RCC 7860 (cell line): ENCODE results near the gene PBX4.

Experiments
- DNase-seq: peaks from one replicate; pipeline ENCODE4 v3.0.0-alpha.2; 2015; ENCODE audit warnings: low spot score
- FAIRE-seq: peaks from 2 replicates; lab custom pipeline; 2012; peaks lifted over from hg19 to GRCh38; lab: Jason Lieb, UNC

PBX4 gene

DNA sequence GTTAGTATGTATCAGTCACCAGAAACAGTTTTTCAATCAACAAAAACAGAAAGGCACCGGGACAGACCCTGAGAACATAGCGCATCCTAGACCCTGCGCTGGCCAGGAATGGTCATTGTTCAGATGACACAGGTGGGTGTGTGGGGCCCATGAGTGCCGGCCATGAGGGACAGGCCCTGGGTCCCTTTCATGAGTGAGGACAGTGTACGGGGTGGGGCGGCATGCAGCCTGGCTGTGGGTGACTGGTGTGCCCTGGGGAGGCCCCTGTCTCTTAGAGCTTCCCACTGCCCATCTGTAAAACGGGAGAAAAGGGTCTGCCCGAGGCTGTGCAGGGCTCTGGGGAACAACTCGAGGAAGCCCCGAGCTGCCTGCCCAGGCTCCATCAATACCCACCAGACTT, 25.8 kb downstream of the PBX4 start:
- FAIRE-seq (no peak), DNase-seq (no peak)

DNA sequence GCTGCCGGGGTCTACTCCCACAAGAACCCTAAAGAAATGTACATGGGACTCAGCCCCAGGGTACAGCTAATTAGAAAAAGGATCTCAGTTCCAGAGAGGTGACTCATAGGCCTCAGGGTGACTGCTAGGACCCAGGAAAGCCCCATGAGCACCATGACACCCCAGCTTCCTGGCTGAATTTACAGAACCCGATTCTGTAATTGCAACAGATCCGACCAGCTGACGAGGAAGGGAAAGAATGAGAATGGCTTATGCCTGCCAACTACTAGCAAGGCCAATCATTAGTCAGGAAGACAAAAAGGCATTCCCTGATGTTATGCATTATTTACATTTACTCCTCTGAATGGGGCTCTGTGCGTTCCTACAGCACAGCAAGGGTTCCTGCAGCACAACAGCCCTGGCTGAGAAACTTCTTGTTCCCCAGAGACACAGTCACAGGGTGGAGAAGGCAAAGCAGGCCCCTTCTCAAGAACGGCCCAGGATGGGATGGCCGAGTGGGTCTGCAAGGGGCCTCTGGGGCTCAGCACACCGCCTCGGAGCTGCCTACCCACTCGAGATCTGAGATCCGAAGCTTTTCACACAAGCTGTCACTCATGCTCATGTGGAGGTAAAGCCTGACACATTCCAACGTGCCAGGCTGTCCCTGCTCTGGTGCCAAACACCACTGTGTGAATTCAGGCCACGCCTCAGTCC, 27.2 kb downstream of the PBX4 start:
- FAIRE-seq (peak; percentile 14), DNase-seq (peak; percentile 74)

DNA sequence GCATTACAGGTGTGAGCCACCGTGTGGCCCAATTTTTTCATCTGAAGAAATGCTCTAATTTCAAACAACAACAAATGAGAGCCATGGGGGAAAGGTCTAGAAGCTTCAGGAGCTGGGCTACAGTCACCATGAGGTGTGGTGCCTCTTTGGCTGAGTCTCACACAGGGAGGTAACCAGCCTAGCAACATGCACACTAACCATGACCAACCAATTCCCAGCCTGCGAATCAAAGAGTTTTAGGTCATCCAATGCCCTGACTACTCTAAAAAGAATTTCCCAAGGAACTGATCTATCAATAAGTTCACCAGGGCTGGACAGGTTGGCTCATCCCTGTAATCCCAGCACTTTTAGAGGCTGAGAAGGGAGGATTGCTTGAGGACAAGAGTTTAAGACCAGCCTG, 29.9 kb downstream of the PBX4 start:
- DNase-seq (peak; percentile 37), FAIRE-seq (no peak)

DNA sequence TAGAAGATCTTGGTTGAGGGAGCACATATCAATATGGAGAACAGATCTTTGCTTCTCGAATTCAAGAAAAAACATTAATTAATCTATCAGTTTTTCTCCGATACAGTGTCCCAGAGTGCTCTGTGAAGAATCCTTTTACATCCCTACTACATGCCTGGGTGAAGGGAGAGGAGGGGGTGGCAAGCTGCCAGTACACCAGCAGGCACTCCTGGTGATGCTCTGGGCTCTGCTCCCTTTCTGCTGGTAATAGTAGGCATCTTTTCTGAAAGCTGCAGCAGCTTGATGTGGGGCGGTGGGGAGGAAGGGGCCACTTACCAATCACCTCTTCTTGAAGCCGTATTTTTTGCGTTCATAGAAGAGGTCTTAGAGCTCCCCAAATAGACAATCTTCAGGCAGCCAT, 30.7 kb downstream of the PBX4 start:
- DNase-seq (no peak), FAIRE-seq (no peak)

DNA sequence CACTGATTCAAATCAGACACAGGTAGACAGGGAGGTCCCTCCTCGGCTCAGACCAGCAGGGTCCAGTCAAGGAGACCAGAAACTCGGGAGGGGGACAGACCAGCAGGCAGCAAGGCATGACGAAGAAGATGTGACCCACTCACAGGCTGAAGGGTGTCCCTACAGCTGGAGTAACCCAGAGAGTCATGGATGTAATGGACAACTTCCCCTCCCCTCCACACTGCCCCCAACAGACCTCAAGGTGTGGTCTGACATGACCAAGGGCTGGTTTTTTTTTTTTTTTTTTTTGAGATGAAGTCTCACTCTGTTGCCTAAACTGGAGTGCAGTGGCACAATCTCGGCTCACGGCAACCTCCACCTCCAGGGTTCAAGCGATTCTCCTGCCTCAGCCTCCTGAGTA, 34.1 kb downstream of the PBX4 start:
- no peak for FAIRE-seq
- DNase-seq: no peak

DNA sequence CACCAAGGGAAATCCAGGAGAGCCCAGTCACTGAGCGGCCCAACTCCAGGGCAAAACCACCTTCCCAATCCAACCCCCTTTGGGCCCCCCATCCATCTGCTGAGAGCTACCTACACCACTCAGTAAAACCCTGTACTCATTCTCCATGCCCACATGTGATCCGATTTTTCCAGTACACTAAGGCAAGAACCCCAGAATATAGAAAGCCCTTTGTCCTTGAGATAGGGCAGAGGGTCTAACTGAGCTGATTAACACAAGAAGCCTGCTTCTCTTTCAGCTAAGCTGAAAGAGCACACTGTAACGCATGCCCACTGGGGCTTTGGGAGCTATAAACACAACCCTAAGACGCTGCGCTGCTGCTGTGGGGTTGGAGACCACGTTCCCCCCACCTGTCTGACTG, 36.0 kb downstream of the PBX4 start:
- no peak for FAIRE-seq
- DNase-seq: no peak

DNA sequence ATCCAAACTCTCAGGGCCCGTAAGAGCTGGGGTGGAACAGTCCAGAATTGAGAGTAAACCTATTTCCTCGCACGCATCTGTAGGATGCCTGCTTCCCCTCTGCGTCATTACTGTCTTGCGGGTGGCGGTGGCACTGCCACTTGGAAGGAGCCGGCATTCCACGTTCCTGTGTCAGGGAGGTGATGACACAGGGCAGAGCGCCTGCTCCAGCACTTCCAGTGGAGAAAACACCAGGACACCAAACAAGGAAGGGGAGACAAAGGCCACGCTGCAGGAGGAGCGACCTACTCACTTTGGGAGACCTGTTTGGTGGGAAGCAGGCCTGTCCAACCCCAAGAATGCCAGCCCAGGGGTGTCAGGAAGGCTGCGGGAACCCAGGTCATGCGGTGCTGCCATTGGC, 37.1 kb downstream of the PBX4 start:
- FAIRE-seq (no peak), DNase-seq (no peak)

DNA sequence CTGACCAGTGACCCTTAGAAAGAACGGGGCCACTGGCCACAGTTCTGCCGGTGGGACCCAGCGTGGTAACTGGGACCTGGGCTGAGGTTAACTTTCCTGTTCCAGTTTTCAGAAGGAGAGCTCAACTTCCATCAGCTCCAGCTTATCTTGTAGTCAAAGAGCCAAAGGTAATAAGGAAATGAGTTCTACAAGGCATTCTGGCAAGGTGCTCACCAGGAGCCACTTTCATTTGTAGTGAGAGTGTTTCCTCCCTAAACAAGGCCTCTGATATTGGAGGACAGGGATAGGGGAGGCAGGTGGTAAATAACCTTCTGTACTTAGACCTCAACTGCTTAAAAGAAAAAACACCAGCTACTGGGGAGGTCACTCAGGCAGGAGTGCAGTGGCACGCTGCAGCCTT, 38.1 kb downstream of the PBX4 start:
- no peak for FAIRE-seq
- no peak for DNase-seq

DNA sequence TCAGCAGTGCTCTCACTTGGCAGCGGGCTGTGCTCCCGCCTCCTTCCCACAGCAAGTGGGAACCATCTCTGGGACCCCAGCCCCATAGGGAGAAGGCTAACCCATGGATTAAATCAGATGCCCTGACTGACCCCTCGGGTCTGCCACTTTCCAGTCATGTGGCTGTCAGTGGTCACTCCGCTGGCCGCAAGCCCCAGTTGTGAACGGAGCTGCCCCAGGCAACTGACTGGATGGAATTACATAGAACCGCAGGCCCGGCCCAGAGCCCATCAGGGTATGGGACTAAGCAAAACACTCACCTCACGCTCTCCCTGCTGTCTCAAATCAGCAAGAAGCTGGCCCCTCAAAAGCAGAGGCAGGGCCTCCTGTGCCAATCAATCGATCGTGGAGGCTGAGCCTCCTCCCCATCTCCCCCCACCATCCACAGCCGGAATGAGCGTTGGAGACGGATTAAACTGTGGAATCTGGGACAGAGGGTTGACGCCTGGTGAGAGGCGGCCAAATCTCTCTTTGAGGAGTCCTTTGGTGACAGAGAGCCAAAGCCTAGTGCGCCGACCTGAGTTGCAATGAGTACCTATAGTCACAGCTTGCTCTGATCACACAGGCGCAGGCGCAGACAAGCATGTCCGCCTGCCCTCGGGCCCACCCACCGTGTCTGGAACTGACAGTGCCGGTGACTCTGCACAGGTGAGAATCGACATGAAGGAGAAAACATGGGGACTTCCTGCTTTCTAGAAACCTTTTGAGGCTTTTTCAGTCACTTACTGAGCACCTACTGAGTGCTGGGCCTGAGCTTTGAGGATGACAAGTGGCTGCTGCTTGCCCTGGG, 38.7 kb downstream of the PBX4 start:
- DNase-seq (no peak), FAIRE-seq (no peak)

DNA sequence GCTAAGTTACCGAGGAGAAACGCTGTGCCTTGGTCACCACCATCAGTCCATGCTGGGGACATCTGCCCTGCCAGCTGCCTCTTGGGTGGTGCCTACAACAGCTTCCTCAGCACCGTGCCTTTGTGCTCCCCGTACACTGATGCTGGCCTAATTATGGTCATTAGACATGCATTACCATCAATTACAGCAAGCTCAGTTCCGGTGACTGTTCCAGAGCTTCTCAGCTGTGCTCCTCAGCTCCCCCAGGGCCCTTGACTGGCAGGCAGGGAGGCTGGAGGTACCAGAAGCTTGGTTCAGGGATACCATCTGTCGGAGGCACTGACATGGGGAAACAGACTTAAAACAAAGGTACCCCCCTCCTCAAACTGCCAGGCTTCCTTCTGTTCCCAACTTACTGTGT, 40.2 kb downstream of the PBX4 start:
- no peak for FAIRE-seq
- DNase-seq: no peak

DNA sequence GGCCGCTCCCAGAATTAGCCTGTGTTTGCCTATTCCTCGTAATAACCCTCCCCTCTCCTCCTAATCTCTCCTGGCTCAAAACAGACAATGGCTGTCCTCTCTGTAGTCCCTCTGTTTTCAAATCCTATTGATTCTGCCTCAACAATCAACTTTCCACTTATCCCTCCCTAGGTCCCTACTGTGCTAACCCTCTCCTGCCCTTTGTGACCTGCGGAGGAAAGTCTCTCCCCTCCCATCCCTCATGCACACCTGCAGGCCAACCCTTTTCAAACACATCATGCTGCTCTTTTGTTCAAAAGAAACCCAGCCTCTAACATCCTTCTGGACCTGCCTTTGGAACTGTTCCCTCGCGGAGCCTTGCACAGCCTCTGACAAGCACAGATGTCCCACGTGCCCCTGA, 43.1 kb downstream of the PBX4 start:
- no peak for DNase-seq
- FAIRE-seq: no peak

DNA sequence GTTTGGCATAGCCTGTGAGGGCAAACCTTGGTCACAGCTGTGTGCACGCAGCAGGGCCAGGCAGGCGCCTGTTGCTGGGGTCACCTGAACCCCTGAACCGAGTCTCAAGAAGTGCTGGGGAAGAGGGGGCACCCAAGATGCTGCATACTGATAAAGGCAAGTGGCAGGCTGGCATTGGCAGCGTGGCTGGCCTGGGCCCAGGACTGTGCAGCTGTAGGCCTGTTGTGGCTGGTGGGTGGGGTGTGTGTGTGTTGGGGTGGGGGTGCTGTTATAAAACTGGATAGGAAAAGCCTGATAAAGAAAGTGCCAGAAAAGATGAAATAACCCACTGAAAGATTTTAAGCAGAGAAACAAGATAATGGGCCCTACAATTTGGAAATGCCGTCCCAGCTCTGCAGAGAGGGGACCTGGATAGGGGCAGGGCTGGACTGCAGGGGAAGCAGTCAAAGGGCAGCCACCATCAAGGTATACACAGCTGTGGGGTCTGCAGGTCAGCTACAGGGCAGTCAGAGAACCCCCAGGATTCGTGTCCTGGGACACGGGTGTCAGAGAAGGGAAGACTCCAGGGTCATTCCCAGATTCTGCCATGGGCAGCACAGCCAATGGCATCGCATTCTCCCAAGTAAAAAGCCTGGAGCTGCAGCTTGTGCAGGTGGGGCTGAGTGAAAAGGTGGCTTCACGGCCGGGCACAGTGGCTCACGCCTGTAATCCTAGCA, 47.3 kb downstream of the PBX4 start:
- no peak for DNase-seq
- no peak for FAIRE-seq

DNA sequence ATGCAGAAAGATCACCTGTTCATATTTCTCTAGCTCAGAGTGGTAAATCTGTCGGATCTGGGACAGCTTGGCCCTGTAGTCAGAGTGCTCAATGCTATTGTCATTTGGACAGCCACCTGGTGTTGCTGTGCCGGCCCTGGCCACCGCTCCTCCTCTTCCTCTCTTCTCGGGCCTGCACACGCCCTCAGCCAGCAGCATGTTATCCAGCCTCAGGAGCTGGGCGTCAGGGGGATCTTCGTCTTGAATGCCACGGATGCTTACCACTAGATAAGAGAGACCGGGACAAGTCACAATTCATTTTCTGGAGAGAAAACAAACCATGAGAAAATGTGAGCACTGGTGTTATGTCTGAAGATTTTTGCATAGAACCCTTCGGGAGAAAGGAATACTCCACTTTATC, 47.9 kb downstream of the PBX4 start:
- FAIRE-seq (no peak), DNase-seq (no peak)

DNA sequence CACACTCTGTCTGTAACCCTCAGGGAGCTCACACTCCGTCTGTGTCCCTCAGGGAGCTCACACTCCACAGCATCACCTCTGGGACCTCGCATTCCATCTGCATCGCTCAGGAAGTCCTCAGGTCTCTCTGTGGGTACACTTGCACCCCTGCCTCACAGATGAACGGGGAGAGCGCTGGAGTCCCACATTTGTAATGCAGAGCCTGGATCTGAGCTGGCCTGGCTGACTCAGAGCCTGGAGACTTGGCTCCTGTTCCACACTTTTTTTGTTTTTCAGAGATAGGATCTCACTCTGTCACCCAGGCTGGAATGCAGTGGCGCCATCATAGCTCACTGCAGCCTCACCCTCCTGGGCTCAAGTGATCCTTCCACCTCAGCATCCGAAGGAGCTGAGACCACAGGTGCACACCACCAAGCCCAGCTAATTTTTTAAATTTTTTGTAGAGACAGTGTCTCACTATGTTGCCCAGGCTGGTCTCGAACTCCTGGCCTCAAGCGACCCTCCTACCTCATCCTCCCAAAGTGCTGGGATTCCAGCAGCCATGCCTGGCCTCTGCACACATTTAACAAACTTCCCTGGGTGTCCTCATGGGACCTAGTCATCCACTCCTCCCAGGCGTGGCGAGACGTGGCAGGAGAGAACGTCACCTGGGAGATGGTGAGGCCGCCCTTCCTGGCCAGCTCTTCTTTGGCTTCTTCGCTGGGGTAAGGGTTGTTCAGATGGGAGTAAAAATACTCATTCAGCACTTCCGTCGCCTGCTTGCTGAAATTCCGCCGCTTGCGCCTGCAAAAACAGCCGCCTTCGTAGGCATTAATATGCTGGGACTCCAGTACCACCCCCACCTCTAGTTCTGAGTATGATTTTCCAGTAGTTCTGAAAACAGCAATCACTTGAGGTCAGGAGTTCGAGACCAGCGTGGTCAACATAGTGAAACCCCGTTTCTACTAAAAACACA, 49.4 kb downstream of the PBX4 start:
- no peak for FAIRE-seq
- DNase-seq: peak; percentile 4

DNA sequence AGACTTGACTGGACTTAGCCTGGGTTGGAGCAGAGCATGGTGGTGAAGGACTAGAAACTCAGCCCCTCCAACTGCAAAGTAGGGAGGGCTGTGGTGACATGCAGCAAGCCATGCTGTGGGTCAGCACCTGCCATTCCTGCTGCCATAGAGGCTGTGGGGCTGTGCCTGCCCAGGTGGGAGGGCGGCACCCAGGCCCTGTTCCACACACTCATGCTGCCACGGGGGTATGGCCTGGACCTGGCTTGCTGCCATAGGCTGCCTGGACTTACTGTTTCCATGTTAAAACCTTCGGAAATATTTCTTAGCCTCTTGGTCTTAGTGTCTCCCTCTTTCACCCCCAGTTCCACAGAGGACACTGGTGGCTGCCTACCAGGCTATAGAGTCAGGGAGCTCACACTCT, 51.1 kb downstream of the PBX4 start:
- no peak for DNase-seq
- FAIRE-seq: no peak

DNA sequence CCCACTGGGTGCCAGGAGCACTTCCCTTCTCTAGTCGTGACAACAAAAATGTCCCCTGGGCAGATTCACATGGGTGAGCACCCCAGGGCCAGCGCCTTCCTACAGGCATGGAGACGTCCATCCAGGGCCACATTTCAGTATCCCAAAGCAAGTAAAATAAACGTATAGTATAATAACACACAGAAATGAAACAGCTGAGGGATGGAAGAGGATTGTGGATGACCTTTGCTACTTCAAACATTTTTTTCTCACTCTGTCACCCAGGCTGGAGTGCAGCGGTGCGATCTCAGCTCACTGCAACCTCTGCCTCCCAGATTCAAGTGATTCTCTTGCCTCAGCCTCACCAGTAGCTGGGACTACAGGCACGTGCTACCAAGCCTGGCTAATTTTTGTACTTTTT, 52.2 kb downstream of the PBX4 start:
- FAIRE-seq (no peak), DNase-seq (peak; percentile 38)

DNA sequence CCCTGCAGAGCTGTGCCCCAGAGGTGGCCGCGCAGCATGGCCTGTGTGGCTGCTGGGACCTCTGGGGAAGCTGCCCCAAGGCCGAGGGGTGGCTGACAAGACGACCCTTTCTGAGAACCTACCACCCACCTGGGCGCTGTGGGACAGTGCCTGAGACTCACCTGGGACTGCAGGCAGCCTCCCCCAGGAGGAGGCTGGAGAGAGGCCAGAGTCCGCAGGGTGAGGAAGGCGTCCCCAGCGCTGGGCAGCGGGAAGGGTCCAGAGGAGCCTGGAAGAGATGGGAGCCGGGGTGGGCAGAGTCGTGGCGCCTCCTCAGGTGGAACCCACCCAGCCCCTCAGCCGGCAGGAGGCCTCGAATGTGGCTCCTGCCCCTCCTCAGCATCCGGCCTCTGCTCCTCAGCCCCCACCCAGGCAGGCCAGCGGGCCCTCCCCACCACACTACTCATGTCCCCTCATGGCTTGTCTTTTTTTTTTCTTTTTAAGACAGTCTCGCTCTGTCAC, 55.1 kb downstream of the PBX4 start:
- DNase-seq: no peak
- FAIRE-seq: no peak

DNA sequence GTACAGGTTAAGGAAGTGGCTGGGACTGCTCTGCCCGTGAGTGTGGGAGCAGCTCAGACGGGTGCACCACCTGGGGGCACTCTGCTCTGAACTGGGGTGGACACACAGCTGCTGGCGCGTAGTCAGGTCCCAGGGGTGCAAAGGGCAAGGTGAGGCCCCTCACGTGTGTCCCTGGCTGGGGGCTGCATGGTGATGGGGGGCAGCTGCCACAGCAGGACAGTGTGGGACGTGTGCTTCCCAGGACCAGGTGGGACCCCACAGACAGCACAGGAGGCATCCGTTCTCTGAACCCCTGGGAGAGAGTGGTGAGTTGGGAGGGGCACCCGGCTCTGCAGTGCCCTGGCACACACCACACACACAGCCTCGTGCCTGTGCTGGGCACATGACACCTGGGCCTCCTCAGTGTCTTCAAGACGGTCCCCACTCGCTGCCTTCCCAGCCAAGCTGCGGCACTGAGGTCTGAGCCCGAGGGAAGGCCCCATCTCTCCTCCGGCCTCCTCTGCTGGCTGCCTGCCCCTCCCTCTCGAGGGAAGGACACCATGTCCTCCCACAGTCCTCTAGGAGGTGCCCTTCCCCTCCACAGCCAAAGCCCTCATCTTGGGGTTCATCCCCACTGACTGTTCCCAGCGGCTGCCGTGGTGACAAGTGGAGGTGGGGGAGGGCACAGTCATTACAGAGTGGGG, 55.7 kb downstream of the PBX4 start:
- DNase-seq: no peak
- no peak for FAIRE-seq

DNA sequence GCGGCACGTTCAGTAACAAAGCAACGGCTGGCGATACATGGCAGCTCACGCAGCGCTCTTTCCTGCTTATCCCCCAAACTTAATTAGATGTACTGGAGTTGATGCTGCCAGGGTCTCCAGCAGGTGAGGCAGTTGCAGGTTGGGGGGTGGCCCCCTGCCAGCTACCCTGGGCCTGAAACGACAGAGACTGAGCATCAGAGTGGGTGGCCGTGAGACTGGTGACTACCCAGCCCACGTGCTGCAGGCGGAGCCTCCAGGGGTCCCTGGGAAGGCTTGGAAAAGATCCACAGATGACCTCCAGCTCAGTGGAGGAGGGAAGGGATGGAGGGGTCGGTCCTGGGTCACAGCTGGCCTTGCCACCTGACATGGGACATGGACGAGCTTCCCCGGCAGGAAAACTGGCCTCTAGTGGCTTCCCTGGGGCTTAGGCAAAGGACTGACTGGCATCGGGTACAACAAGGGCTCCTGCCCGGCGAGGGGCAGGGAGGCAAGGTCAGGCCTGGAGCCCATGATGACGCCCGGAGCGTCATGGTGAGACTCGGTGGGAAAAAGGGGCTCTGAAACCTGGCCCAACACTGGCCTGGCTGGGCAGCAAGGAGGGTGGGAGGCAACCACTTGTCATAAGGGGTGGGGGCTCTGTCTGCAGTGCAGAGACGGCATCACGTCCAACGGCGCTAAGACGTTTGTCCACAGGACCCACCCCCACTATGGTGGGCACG, 56.4 kb downstream of the PBX4 start:
- FAIRE-seq (no peak), DNase-seq (no peak)
